CD4-positive, alpha-beta T cell treated with Interferon alpha-2 for 1 hour (primary cell): ENCODE results near the gene DPAGT1.
"Not testable (repeated sequence)": the region's sequence is repeated elsewhere in the genome, so short reads cannot be mapped to it uniquely, and the experiment has no call there.

ENCODE experiments used
- DNase-seq, 2 donors: peaks; one replicate each; pipeline ENCODE4 v3.0.0-alpha.2; 2020 to 2022

The DPAGT1 gene

GRCh38 chr11:119115484-119116234 is 14.0 kb upstream of the DPAGT1 start:
- peak; percentile 41 to 57 for DNase-seq

GRCh38 chr11:119114351-119114750 is 12.7 kb upstream of the DPAGT1 start:
- no peak for DNase-seq

GRCh38 chr11:119113716-119114115 is 12.1 kb upstream of the DPAGT1 start:
- DNase-seq, result no peak

DNA sequence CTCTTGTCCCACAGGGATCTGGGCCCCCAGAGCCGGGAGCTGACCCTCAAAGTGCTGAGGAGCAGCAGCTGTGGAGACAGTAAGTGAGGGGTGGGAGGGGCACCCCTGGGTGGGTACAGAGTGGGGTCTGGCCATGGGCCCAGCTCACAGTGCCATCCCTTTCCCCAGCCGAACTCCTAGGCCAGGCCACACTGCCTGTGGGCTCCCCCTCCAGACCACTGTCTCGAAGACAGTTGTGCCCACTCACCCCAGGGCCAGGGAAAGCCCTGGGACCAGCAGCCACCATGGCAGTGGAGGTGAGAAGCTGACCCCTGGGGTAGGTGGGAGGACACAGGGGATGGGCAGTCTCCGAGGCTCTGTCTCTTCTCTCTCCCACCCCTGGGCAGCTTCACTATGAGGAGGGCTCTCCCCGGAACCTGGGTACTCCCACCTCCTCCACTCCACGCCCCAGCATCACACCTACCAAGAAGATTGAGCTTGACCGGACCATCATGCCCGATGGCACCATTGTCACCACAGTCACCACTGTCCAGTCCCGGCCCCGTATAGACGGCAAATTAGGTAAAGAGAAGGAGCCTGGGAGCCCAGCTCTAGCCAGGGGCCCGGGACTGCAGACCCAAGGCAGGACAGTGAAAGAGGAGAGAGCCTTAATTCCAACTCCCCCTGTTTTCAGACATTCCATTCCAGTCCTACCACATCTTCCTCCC is 10.8 kb upstream of the DPAGT1 start:
- DNase-seq, result no peak

- DNase-seq, result no peak
These were observed 9.8 kb upstream of the DPAGT1 start for GRCh38 chr11:119111361-119111925.

DNA sequence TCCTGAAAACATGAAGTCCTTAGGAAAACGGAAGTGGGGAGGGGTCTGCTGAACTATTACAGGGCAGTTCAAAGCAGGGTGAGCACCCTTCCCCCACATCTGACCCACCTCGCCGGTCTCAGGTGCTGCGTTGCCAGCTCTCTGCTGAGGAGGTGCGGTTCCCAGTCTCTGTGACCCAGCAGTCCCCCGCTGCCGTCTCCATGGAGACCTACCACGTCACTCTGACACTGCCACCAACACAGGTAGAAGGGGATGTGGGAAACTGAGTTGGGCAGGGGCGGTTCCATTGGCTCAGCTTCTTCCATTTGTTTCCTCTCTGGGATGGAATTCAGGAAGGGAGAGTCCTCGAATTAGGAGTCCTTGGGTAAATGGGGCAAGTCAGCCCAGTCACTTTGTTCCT is 8.8 kb upstream of the DPAGT1 start:
- no peak for DNase-seq

DNA sequence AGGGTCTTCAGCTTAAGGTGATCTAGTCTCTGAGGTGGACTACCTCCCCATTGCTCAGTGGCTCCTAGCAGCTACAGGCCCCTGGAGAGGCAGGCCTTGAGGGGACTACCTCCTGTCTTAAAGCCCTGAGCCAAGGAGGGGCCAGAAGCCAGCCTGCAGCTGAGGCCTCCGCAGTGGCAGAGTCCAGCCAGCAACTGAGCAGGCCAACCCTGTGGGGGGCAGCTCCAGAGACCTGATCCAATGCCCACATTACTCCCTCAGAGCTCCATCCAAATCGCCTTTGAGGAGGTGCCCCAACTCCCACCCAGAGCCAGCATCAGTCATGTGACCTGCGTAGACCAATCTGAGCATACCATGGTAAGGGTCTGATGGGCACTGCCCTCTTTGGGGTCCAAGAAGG is 8.2 kb upstream of the DPAGT1 start:
- DNase-seq, result no peak

- DNase-seq, result no peak
These were observed 7.2 kb upstream of the DPAGT1 start for GRCh38 chr11:119108857-119109221.

DNA sequence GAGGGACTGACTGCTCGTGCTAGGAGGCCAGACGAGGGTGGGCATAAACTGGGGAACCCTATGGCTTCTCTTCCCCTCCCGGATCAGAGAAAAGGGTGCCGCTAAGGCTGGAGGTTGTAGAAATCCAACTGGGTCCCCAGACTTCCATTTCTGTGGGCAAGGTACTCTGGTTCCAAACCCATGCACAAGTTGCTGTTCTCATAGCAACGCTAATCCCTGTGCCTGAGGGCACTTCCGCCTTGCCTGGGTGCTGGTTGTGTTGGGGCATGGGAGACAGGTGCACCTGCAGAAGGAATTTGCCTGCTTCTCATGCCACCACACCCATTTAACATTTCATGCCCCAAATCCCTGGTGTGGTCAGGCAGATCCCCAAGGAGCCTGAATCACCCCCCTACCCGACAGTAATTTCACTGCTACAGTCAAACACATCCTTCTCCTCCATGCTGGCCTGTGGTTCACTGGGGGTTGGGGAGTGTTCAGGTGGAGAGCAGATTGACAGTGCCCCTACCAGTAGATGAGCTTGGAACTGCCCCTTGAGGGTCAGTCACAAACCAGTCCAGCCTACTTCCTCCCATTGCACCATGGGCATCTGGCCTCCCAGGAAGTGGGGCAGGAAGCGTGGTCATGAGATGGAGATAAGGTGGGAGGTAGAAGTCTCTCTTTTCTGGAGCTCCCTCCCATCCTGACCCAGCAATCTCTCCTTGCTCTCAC is 6.6 kb upstream of the DPAGT1 start:
- peak in 1 of 2 donors; percentile 32 for DNase-seq

DNA sequence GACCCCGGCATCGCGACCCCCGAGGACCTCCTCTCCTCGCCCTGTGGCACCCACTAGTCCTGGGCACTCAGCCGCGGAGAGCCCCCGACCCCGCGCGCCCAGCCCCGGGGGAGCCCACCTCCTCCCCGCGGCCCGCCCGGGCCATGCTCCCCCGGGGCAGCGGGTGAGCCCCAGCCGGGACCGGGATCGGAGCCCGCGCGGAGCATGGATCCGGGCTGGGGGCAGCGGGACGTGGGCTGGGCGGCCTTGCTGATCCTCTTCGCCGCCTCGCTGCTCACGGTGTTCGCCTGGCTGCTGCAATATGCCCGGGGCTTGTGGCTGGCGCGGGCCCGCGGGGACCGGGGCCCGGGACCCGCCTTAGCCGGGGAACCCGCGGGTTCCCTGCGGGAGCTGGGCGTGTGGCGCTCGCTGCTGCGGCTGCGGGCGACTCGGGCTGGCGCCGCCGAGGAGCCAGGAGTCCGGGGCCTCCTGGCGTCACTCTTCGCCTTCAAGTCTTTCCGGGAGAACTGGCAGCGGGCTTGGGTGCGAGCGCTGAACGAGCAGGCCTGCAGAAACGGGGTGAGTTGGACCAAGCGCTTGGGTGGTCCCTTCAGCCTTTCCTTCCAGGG is 6.0 kb upstream of the DPAGT1 start:
- DNase-seq, result no peak

DNA sequence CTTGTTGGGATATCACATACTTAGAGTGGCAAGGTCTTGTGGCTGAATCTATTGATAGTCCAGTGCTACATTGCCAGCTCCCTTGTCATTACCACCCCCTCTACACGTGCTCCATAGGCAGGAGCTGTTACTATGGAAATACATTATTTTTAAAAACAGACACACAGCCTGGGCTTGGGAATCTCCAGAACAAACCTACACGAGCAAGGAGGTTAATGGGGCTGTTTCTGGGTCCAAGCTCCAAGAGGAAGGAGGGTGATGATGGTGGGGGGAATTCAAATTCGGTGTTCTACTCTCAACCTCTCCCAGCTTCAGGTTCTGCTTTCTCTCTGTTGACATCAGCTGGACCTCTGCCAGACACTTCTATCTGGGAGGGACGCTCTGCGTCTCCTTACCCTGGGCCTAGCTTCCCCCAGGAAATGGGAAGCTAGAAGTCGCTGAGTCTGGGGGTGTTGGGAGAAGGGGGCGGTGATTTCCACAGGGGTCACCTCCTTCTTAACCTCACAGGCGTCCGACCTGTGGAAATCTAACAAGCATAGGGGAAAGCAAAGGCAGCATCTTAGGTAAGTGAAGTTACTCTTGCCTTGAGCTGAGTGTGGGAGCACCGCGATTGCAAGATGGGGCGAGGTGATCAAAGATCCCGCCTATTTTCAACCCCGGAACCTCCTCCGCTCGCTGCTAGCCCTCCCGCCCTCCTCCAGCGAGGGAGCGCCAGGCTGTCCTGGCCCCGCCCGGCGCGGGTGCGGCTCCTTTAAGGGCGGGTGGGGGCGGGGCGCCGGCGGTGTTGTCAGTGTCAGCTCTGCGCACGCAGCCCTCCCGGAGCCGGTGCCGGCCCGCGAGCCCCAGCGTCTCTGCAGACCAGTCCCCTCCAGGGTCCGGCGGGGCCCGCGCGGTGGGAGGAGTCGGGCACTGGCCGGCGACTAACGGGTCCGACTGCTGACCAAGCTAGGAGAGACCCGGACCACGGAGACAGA is 5.2 kb upstream of the DPAGT1 start, which contains the start of gene C2CD2L:
TSS of gene C2CD2L (plus strand) at position 781 of the 974 bp plus-strand sequence. CDS start 398 bp downstream, outside the sequence.
- peak; percentile 91 to 92 for DNase-seq

- DNase-seq, result peak in 1 of 2 donors; percentile 19
These were observed 2.1 kb upstream of the DPAGT1 start for GRCh38 chr11:119103793-119104192.

GRCh38 chr11:119103161-119103664 is 1.6 kb upstream of the DPAGT1 start:
- not testable (repeated sequence) for DNase-seq

- DNase-seq, result no peak
These were observed 477 bp downstream of the DPAGT1 start for GRCh38 chr11:119100994-119101758.

GRCh38 chr11:119100246-119100970 is 1.2 kb downstream of the DPAGT1 start:
- peak in 1 of 2 donors; percentile 23 for DNase-seq

DNA sequence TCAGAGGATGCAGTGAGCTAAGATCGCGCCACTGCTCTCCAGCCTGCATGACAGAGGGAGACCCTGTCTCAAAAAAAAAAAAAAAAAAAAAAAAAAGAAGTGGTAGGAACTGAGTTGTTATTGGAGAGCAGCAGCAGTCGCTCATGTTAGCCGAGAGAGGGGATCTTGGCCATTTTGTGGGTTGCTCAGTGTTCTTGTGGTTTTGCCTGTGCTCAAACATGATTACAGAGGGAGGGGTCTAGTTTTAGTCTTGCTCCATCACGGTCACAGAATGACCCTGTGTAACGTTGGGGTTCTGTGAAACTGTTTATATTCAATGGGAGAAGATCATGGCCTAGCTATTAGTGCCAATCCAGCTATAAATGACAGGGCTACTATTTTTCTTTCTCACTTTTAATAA is 1.9 kb downstream of the DPAGT1 start:
- DNase-seq, result no peak

- peak; percentile 100 for DNase-seq
These were observed 6.4 kb downstream of the DPAGT1 start for GRCh38 chr11:119095066-119095880.

GRCh38 chr11:119094816-119095065 is 6.9 kb downstream of the DPAGT1 start:
- peak; percentile 74 to 77 for DNase-seq
